Choroid plexus epithelial cell (primary cell): ENCODE data around the gene WNK4.
"Not testable (repeated sequence)": the region's sequence is repeated elsewhere in the genome, so short reads cannot be mapped to it uniquely, and the experiment has no call there.

Source experiments
- DNase-seq: peaks from one replicate; pipeline ENCODE4 v3.0.0-alpha.2; 2010; ENCODE audit warnings: low read depth
- H3K4me3 ChIP-seq: 2 replicates; pipeline ENCODE4 v1.5.1; 2011; ENCODE audit warnings: low read depth, mild to moderate bottlenecking, control low read depth, low read length, moderate library complexity
- CTCF ChIP-seq: conservative IDR thresholded peaks from 2 replicates; pipeline ENCODE4 v1.5.1; 2011; ENCODE audit warnings: low read depth, mild to moderate bottlenecking, control low read depth, inconsistent platforms, low read length, moderate library complexity

WNK4 gene

DNA sequence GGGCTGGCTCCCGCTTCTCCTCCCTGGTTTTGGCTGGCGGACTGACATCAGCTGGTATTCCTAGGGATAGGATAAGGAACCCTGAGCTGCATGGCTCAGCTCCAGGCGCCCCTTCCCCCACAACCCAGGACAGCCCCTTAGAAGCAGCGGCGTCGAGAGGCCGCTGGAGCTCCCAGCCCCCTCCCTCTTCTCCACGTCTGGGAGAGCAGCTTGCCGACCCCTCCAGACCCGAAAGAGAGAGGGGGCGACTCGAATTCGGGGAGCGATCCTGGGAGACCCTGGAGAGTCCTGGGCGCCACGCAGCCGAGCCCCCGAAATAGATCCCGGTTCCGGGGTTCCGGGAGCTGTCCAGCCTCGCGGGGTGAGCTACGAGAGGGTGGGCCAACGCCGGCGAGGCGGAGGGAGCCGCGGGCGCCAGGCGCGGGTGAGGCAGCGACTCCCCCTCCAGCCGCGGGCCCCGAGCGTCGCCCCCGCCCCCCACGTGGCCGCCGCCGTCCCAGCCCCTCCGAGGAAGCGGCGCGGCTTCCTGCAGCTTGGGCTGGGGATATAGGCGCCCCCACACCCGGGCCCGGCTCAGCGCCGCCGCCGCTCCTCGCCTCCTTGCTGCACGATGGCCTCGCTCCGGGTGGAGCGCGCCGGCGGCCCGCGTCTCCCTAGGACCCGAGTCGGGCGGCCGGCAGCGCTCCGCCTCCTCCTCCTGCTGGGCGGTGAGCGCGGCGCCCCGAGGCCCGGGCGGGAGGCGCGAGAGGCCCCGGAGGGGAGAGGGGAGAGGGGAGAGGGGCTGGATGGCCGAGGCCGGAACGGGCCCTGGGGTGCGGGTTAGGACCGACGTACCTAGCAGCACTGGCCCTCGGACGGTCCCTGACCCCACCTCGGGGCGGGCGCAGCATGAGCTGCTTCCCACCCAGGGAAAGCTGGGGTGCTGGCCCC lies 19.5 kb upstream of the WNK4 start, which contains the start of gene RAMP2:
RAMP2 (plus strand) TSS at position 576 of the 930 bp plus-strand sequence; CDS start at position 611, 35 bp downstream.
- no peak for DNase-seq
- H3K4me3 ChIP-seq = peak within 1 kb of the TSS; percentile 43
- TF ChIP-seq CTCF = no peak

DNA sequence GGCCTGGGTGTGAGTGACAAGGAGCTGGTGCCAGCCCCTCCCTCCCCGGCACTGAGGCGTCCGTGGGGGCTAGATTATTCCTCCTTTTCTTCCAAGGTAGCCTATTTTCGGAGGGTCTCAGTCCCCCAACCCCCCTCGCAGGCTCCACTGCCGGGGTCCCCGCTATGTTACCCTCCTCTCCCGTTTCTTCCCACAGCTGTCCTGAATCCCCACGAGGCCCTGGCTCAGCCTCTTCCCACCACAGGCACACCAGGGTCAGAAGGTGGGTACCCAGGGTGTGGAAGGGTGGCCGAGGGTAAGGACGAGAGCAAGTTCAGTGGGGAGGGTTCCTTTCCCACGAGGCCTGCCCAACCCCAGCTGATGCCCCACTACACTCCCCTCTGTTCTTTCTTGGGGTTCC lies 18.8 kb upstream of the WNK4 start:
- peak overlapping the region; percentile 43 for H3K4me3 ChIP-seq
- no peak for TF ChIP-seq CTCF

DNA sequence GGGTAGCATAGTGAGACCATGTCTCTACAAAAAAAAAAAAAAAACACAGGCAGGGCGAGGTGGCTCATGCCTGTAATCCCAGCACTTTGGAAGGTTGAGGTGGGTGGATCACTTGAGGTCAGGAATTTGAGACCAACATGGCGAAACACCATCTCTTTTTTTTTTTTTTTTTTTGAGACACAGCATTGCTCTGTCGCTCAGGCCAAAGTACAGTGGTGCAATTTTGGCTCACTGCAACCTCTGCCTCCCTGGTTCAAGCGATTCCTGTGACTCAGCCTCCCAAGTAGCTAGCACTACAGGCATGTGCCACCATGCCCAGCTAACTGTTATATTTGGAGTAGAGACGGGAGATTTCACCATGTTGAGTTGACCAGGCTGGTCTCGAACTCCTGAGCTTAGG lies 14.3 kb upstream of the WNK4 start:
- no peak for DNase-seq
- no peak overlapping the region for H3K4me3 ChIP-seq
- TF ChIP-seq CTCF = no peak

More for the DNA sequence above, 18.8 kb upstream of the WNK4 start:
- no peak for DNase-seq

GRCh38 chr17:42767512-42767911 lies 12.9 kb upstream of the WNK4 start:
- DNase-seq = no peak
- no peak for TF ChIP-seq CTCF

DNA sequence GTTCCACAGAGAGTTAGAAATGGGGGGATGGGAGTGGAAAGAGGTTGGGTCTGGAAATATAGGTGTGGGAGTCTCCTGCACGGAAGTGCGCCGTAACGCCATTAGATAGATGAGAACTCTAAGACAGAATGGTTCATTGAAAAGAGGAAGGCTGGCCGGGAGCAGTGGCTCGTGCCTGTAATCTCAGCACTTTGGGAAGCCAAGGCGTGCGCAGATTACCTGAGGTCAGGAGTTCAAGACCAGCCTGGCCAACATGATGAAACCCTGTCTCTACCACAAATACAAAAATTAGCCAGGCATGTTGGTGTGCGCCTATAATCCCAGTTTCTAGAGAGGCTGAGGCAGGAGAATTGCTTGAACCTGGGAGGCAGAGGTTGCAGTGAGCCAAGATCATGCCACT lies 12.4 kb upstream of the WNK4 start:
- not testable (repeated sequence) for DNase-seq, H3K4me3 ChIP-seq

More at GRCh38 chr17:42767512-42767911, 12.9 kb upstream of the WNK4 start:
- no peak overlapping the region for H3K4me3 ChIP-seq

DNA sequence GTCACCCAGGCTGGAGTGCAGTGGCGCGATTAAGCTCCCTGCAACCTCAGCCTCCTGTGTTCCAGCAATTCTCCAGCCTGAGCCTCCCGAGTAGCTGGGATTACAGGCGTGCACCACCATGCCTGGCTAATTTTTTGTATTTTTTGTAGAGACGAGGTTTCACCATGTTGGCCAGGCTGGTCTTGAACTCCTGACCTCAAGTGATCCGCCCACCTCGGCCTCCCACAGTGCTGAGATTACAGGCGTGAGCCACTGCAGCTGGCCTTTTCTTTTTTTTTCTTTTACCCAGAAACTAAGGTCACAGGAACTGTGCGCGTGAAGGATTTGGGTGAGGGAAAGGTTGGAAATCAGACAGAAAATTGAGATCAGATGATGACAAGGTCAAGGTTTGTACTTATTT lies 10.4 kb upstream of the WNK4 start:
- not testable (repeated sequence) for DNase-seq, H3K4me3 ChIP-seq

DNA sequence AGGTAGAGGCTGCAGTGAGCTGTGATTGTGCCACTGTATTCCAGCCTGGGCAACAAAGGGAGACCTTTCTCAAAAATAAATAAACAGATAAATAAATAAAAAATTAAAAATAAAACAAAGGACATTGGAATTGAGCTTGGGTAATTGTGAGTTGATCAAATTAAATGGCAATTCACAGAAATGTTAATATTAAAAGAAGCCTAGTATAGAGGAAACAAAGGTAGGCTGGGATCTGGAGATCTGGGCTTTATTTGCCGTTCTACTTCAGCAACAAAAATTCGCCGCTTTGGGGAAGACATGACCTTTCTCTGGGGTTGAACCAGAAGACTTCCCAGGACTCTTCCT lies 7.5 kb upstream of the WNK4 start:
- TF ChIP-seq CTCF = no peak
- peak overlapping the region; percentile 99 for H3K4me3 ChIP-seq
- no peak for DNase-seq

GRCh38 chr17:42773290-42774035 lies 6.9 kb upstream of the WNK4 start, which contains the start of gene VPS25:
VPS25 (plus strand) TSS chr17:42773449; CDS start chr17:42773476, 27 bp downstream.
- peak within 1 kb of the TSS; percentile 99 for H3K4me3 ChIP-seq
- DNase-seq = peak; percentile 89
- TF ChIP-seq CTCF = peak; percentile 39
